ENCODE results near the gene TRABD2B. TPM values are rescaled to one million over a fixed set of nuclear protein-coding genes. Genes with fewer than 3 reads are reported as not detected.

Gene TRABD2B
- total RNA-seq, 2 donors from 2014 or later, result 2.6 to 4.3 TPM

GRCh38 chr1:47818682-47819573 lies 178.3 kb downstream of the TRABD2B start:
- DNase-seq (no peak), ATAC-seq (no peak)
- TF ChIP-seq CTCF (IDR thresholded peaks at IDR 0.05) (no peak), POLR2A (IDR thresholded peaks at IDR 0.05) (no peak)
- H3K27ac ChIP-seq, result no peak overlapping the region
- H3K4me3 ChIP-seq, result no peak overlapping the region
- no peaks in the 10 kb centered on the region for H3K27me3 ChIP-seq
- no peaks in the 10 kb centered on the region for H3K4me1 ChIP-seq
- no peaks in the 10 kb centered on the region for H3K9me3 ChIP-seq
- no peaks in the 10 kb centered on the region for H3K36me3 ChIP-seq (replicated peaks in 1 of 2; ENCODE audit: insufficient read depth in 1 of 2, low read depth in 2 of 2)
- intact Hi-C loops (cut with DNase I), result no loop called here
- WGBS, 2 donors, result 76 to 84% methylated on average over 20 of the region's 20 CpGs

GRCh38 chr1:47817861-47818260 lies 179.3 kb downstream of the TRABD2B start:
- WGBS, 2 donors, result 81 to 85% methylated on average over 11 to 15 of the region's 15 CpGs
- intact Hi-C loops (cut with DNase I), result no loop called here
- no peaks in the 10 kb centered on the region for H3K4me1 ChIP-seq
- no peak for TF ChIP-seq POLR2A (IDR thresholded peaks at IDR 0.05)
- TF ChIP-seq CTCF (IDR thresholded peaks at IDR 0.05), result no peak
- no peak overlapping the region for H3K4me3 ChIP-seq
- DNase-seq (no peak), ATAC-seq (no peak)
- H3K27me3 ChIP-seq, result no peaks in the 10 kb centered on the region
- no peak overlapping the region for H3K27ac ChIP-seq
- no peaks in the 10 kb centered on the region for H3K36me3 ChIP-seq (replicated peaks in 1 of 2; ENCODE audit: insufficient read depth in 1 of 2, low read depth in 2 of 2)
- H3K9me3 ChIP-seq, result no peaks in the 10 kb centered on the region

- 72 to 76% methylated on average over 5 of the region's 5 CpGs for WGBS, 2 donors
- Histone ChIP-seq H3K9me3 (no peaks in the 10 kb centered on the region), H3K27ac (no peak overlapping the region), H3K4me1 (no peaks in the 10 kb centered on the region), H3K36me3 (replicated peaks in 1 of 2; ENCODE audit: insufficient read depth in 1 of 2, low read depth in 2 of 2) (no peaks in the 10 kb centered on the region), H3K4me3 (no peak overlapping the region), H3K27me3 (no peaks in the 10 kb centered on the region)
- TF ChIP-seq POLR2A (IDR thresholded peaks at IDR 0.05), result no peak
- intact Hi-C loops (cut with DNase I), result no loop called here
- no peak for DNase-seq
- no peak for ATAC-seq
These were observed 180.7 kb downstream of the TRABD2B start for GRCh38 chr1:47816325-47817071.

GRCh38 chr1:47814612-47815395 lies 182.4 kb downstream of the TRABD2B start:
- Histone ChIP-seq H3K27me3 (no peaks in the 10 kb centered on the region), H3K27ac (no peak overlapping the region), H3K9me3 (no peaks in the 10 kb centered on the region), H3K4me1 (no peaks in the 10 kb centered on the region), H3K4me3 (no peak overlapping the region), H3K36me3 (replicated peaks in 1 of 2; ENCODE audit: insufficient read depth in 1 of 2, low read depth in 2 of 2) (no peaks in the 10 kb centered on the region)
- WGBS, 2 donors, result 55 to 65% methylated on average over 10 to 12 of the region's 12 CpGs
- intact Hi-C loops (cut with DNase I), result no loop called here
- TF ChIP-seq POLR2A (IDR thresholded peaks at IDR 0.05) (no peak), CTCF (IDR thresholded peaks at IDR 0.05) (no peak)
- DNase-seq, result no peak
- no peak for ATAC-seq

- TF ChIP-seq CTCF (IDR thresholded peaks at IDR 0.05), result no peak
- no peak for TF ChIP-seq POLR2A (IDR thresholded peaks at IDR 0.05)
- intact Hi-C loops (cut with DNase I), result no loop called here
- DNase-seq (no peak), ATAC-seq (no peak)
- Histone ChIP-seq H3K27me3 (no peaks in the 10 kb centered on the region), H3K9me3 (no peaks in the 10 kb centered on the region), H3K4me3 (no peak overlapping the region), H3K27ac (no peak overlapping the region), H3K36me3 (replicated peaks in 1 of 2; ENCODE audit: insufficient read depth in 1 of 2, low read depth in 2 of 2) (no peaks in the 10 kb centered on the region), H3K4me1 (no peaks in the 10 kb centered on the region)
- 67 to 77% methylated on average over 5 of the region's 5 CpGs for WGBS, 2 donors
These were observed 183.2 kb downstream of the TRABD2B start for GRCh38 chr1:47813970-47814369.

All from body of pancreas (tissue), 4 donors.